NCI-H2196 treated with DMSO at 0.1 percent for 48 hours (cell line): ENCODE measurements around the gene RPL27.
A peak's percentile ranks its signal among the peaks of the same experiment; 100 is the strongest.
"Not testable (repeated sequence)": the region's sequence is repeated elsewhere in the genome, so short reads cannot be mapped to it uniquely, and the experiment has no call there.

Experiments used
- DNase-seq: peaks from one replicate; lab custom pipeline; 2025; ENCODE audit not compliant: unreplicated experiment; lab: John Stamatoyannopoulos, UW

RPL27 gene

GRCh38 chr17:42997984-42998938 lies at the start of gene RPL27:
RPL27 (plus strand) TSS chr17:42998419; CDS start chr17:42998751, 332 bp downstream.
- DNase-seq = peak; percentile 87

- no peak for DNase-seq
Measured at GRCh38 chr17:42950044-42950783, 48.0 kb upstream of the RPL27 start.

- peak; percentile 65 for DNase-seq
Measured at GRCh38 chr17:42953669-42954068, 44.5 kb upstream of the RPL27 start.

DNA sequence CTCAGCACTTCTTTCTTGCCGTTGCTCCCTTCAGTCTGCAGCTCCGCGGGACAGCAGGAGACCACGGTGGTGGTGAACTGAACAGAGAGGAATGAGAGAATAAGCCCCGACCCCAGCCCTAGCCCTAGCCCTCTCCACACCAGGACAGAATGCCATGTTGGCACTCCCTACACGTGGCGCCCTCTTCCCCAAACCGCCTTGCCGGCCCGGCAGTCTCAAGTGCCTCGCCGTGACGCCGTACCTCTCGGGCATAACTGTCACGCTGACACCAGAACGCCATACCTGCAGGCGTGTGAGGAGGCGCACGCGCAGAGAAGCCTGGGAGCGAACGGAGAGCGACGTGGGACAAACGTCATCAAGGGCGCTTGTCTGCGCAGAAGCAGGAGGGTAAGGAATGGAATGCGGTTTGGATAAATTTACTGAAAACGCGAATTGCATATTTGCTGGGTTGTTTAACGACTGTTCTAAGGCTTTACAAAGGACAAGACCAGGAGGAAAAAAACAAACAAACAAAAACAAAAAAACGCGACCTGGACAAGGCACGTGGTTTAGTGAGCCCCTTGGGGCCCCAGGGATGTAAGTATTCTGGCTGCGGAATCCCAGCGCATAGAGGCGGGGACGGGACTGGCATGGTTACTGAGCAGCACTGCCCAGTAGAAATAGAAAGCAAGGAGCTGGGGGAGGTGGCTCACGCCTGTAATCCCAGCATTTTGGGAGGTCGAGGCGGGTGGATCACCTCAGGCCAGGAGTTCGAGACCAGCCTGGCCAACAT lies 33.9 kb upstream of the RPL27 start, which contains the start of gene AARSD1:
Gene AARSD1, minus strand, starts transcription at position 294 of the 772 bp plus-strand sequence. Its CDS starts 14 bp downstream, at position 280.
- peak; percentile 58 for DNase-seq

DNA sequence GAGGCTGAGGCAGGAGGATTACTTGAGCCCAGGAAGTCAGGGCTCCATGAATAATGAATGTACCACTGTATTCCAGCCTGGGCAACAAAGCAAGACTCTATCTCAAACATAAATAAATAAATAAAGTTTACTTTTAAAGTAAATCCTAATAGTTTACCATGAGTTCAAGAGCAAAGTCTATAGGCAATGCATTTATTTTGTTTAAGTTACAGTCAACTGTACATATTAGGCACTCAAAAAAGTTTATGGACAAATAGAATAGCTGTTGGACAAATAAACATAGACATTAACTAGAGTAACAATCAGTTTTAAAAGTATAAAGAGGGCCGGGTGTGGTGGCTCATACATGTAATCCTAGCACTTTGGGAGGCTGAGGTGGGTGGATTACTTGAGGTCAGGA lies 30.3 kb upstream of the RPL27 start:
- DNase-seq = no peak

DNA sequence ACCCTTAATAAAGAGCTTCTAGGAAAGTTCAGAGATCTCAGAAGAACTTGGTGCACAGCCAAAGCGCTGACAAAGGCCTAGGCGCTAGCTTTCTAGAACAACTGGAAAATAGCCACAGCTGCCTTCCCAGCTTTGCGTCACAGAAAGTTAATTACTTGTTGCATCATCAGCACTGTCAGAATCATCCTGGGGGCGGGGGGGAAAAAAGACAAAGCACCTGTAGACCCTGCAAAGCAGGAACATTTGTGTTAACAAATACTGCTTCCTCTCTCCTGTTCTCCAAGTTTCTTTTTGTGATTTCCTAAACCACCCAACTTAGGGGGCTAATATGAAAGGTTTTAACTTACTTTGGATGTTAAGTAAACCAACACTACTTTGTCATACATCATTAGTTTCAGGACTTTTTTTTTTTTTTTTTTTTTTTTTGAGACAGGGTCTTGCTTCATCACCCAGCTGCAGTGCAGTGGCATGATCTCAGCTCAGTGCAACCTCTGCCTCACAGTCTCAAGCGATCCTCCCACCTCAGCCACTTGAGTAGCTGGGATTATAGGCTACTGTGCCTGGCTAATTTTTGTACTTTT lies 29.1 kb upstream of the RPL27 start:
- DNase-seq = no peak

DNA sequence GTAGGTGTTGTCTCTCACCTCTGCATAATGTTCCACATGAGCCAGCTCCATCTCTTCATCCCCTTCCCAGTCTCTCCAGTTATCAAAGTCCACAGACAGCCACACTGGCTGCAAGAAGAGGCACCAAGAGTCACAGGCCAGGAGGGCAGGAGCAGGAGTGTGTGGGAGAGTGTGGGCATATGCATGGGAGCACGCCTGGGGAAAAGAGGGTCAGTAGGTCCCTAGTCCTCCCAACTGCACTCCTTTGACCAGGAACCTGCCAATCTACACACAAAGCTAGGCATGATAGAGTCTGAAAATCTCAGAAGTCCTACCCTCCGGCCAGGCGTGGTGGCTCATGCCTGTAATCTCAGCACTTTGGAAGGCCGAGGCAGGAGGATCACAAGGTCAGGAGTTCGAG lies 26.6 kb upstream of the RPL27 start:
- no peak for DNase-seq

- not testable (repeated sequence) for DNase-seq
Measured at GRCh38 chr17:42973323-42973722, 24.9 kb upstream of the RPL27 start.

GRCh38 chr17:42975265-42975664 lies 23.0 kb upstream of the RPL27 start:
- no peak for DNase-seq

DNA sequence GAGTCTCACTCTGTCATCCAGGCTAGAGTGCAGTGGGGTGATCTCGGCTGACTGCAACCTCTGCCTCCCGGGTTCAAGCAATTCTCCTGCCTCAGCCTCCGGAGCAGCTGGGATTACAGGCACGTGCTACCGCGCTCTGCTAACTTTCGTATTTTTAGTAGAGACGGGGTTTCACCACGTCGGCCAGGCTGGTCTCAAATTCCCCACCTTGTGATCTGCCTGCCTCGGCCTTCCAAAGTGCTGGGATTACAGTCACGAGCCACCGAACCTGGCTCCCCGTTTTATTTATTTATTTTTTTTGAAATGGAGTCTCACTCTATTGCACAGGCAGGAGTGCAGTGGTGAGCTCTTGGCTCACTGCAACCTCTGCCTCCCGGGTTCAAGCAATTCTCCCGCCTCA lies 22.5 kb upstream of the RPL27 start:
- DNase-seq = not testable (repeated sequence)

GRCh38 chr17:42979511-42980273 lies 18.5 kb upstream of the RPL27 start, which contains the start of gene PTGES3L:
PTGES3L (minus strand) TSS chr17:42980080; CDS start chr17:42980053, 27 bp downstream.
- peak; percentile 4 for DNase-seq

GRCh38 chr17:42980274-42980765 lies 17.9 kb upstream of the RPL27 start, which contains the start of gene RUNDC1:
RUNDC1 (plus strand) TSS chr17:42980565; CDS start chr17:42980577, 12 bp downstream.
- DNase-seq = peak; percentile 32

GRCh38 chr17:42980766-42981397 lies 17.3 kb upstream of the RPL27 start:
- no peak for DNase-seq

DNA sequence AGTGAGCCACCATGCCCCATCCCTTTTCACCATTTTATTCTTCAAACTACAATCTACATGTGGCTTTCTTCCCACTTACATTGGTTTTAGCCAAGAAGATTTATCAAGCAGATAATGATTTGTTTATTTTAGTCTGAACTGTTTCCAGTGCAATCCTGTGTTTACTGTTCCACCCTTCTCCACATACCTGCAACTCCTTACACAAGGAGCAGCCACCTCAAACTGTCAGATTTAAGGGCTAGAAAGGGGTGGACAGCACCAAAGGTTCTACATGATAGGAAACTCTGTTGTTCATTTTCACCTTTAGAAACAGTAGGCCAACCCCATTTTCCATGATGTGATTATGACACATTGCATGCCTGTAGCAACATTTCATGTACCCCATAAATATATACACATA lies 16.0 kb upstream of the RPL27 start:
- DNase-seq = no peak

DNA sequence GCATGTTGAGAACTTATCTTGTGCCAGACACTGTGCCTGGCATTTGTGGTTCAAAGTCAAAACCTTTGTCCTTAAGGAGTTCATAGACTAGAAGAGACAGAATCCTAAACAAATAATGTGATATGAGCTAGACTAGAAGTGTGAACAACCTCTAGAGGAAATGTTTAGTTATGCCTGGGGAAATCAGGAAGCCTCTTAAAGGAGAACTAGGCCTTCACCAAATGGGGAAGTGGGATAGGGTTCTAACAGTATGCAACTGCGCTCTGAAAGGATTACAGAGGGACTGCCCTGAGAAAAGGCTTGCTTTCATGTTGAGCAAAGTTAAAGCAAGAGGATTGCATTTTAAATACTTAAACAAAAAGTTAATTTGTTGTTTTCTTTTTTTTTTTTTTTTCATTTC lies 13.0 kb upstream of the RPL27 start:
- DNase-seq = no peak

DNA sequence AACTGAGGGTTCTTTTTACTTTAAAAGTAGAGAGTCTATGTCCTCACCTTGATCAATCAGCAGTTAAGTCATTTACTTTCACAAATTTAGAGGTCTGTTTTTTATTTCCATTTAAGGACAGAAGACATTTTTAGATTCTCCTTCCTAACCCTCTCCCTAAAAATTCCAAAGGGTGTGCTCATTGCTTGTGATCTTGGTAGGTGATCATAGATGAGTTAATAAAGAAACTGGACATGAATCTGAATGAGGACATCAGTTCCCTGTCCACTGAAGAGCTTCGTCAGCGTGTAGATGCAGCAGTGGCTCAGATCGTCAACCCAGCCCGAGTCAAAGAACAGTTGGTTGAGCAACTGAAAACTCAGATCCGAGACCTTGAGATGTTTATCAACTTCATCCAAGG lies 9.1 kb upstream of the RPL27 start:
- no peak for DNase-seq

DNA sequence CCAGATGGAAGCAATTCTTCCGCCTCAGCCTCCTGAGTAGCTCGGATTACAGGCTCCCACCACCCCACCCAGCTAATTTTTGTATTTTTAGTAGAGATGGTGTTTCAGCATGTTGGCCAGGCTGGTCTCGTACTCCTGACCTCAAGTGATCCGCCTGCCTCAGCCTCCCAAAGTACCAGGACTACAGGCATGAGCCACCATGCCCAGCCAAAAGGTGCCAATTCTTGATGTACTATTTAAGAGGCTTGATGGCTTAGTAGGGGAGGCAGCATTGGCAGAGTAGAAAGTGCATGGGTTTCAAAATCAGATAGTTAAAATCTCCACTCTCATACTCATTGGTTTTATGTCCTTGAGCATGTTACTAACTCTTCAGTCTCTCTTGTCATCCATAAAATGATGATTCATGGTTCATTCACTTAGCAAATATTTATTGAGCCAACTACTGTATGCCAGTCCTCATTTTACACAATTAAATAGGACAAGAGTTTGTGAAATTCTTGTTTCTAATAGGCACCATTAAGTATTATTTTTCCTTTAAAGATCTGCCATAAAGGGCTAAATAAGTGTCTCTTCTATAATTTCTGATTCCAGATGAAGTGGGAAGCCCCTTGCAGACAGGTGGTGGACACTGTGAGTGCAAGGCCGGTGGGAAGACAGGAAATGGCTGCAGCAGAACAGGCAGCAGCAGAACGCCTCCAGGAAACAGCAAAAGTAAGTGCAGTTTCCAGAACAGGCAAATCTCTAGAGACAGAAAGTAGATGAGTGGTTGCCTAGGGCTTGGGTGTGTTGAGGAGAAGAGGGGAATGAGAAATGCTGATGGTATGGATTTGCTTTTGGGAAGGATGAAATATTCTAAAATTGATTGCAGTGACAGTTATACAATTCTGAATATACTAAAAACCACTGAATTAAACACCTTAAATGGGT lies 8.2 kb upstream of the RPL27 start:
- DNase-seq = no peak

GRCh38 chr17:42991471-42991870 lies 6.7 kb upstream of the RPL27 start:
- no peak for DNase-seq
